ENCODE results near the gene HERPUD1.

HERPUD1 gene

DNA sequence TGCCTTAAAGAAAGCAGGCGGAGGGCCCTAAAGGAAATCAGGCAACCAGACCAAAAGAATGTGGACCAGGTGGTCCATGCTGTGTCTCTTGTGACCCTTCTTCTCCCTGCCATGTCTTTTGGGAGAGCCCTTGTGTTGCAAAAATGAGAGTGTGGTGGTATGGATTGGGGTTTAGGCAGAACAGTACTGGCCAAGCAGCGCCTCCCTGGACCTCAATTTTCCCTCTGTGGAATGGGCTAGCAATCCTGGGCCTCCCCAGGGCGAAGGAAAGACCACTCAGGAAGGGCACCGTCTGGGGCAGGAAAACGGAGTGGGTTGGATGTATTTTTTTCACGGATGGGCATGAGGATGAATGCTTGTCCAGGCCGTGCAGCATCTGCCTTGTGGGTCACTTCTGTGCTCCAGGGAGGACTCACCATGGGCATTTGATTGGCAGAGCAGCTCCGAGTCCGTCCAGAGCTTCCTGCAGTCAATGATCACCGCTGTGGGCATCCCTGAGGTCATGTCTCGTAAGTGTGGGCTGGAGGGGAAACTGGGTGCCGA, 49.9 kb downstream of the HERPUD1 start:
- Histone ChIP-seq H2AK5ac (ENCODE audit: low read length) (no peak overlapping the region), H3K4me3 (ENCODE audit: low read depth, low read length) (no peak overlapping the region), H3K4me2 (ENCODE audit: low read length) (no peak overlapping the region), H3K14ac (ENCODE audit: low read length) (no peak overlapping the region), H3K9ac (ENCODE audit: low read length) (no peak overlapping the region), H2BK5ac (ENCODE audit: low read depth, low read length, poor library complexity) (no peak overlapping the region), H4K91ac (ENCODE audit: low read depth, low read length) (no peak overlapping the region), H4K12ac (ENCODE audit: low read depth, low read length) (no peak overlapping the region), H3K18ac (ENCODE audit: low read length) (no peak overlapping the region), H2BK120ac (ENCODE audit: insufficient read depth, low read length, poor library complexity) (no peak overlapping the region), H2AFZ (ENCODE audit: insufficient read depth, low read length, poor library complexity) (no peak overlapping the region), H3K23ac (ENCODE audit: low read length) (no peak overlapping the region), H2BK12ac (ENCODE audit: low read length) (no peak overlapping the region), H3K27ac (ENCODE audit: low read depth, low read length) (no peak overlapping the region), H3K27me3 (ENCODE audit: insufficient read depth, low read length) (no peaks in the 10 kb centered on the region), H4K8ac (ENCODE audit: low read depth, low read length) (no peak overlapping the region), H3K36me3 (ENCODE audit: control insufficient read depth in 1 of 2, insufficient read depth in 2 of 2, low read length in 2 of 2) (no peaks in the 10 kb centered on the region), H3K4ac (ENCODE audit: low read depth, low read length) (no peak overlapping the region), H3K4me1 (ENCODE audit: control insufficient read depth in 1 of 2, insufficient read depth in 2 of 2, low read length in 2 of 2) (no peaks in the 10 kb centered on the region), H3K9me3 (ENCODE audit: insufficient read depth, low read depth, low read length) (no peaks in the 10 kb centered on the region), H3K79me1 (ENCODE audit: low read length) (no peaks in the 10 kb centered on the region), H3K79me2 (ENCODE audit: control insufficient read depth, insufficient read depth, low read length, poor library complexity) (no peaks in the 10 kb centered on the region)
- no peak for DNase-seq
- WGBS (ENCODE audit: extremely low coverage, insufficient coverage, insufficient read length) = no CpG with 5 or more reads among the region's 12 CpGs

DNA sequence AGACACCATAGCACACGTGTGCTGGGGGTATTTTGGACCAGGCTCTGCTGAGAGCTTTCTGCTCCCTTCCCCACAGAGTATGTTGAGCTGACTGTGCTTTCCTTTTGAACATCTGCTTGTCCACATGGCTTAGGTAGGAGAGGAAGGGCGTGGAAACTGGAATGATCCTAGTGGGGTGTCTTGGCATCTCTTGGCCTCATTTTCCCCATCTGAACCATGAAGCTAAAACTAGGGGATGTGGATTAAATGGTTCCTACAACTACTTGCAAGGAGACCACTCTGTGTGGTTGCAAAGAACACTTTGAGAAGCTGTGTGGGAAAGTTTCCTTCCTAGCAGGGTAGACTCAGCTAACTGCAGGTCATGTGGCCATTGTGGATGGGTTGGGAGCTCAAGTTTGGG, 50.8 kb downstream of the HERPUD1 start:
- no peak overlapping the region for H2AK5ac ChIP-seq (ENCODE audit: low read length)
- H3K4me2 ChIP-seq (ENCODE audit: low read length) = no peak overlapping the region
- no peak overlapping the region for H4K91ac ChIP-seq (ENCODE audit: low read depth, low read length)
- H3K79me2 ChIP-seq (ENCODE audit: control insufficient read depth, insufficient read depth, low read length, poor library complexity) = no peaks in the 10 kb centered on the region
- H3K27me3 ChIP-seq (ENCODE audit: insufficient read depth, low read length) = no peaks in the 10 kb centered on the region
- no peak overlapping the region for H2BK12ac ChIP-seq (ENCODE audit: low read length)
- no peak overlapping the region for H4K12ac ChIP-seq (ENCODE audit: low read depth, low read length)
- no peaks in the 10 kb centered on the region for H3K4me1 ChIP-seq (ENCODE audit: control insufficient read depth in 1 of 2, insufficient read depth in 2 of 2, low read length in 2 of 2)
- H2AFZ ChIP-seq (ENCODE audit: insufficient read depth, low read length, poor library complexity) = no peak overlapping the region
- H3K14ac ChIP-seq (ENCODE audit: low read length) = no peak overlapping the region
- no peaks in the 10 kb centered on the region for H3K9me3 ChIP-seq (ENCODE audit: insufficient read depth, low read depth, low read length)
- H2BK5ac ChIP-seq (ENCODE audit: low read depth, low read length, poor library complexity) = no peak overlapping the region
- no CpG with 5 or more reads among the region's 2 CpGs for whole genome bisulfite sequencing (ENCODE audit: extremely low coverage, insufficient coverage, insufficient read length)
- no peaks in the 10 kb centered on the region for H3K36me3 ChIP-seq (ENCODE audit: control insufficient read depth in 1 of 2, insufficient read depth in 2 of 2, low read length in 2 of 2)
- no peak overlapping the region for H3K23ac ChIP-seq (ENCODE audit: low read length)
- DNase-seq = no peak
- no peak overlapping the region for H3K9ac ChIP-seq (ENCODE audit: low read length)
- no peak overlapping the region for H3K4ac ChIP-seq (ENCODE audit: low read depth, low read length)
- H4K8ac ChIP-seq (ENCODE audit: low read depth, low read length) = no peak overlapping the region
- H3K4me3 ChIP-seq (ENCODE audit: low read depth, low read length) = no peak overlapping the region
- H3K79me1 ChIP-seq (ENCODE audit: low read length) = no peaks in the 10 kb centered on the region
- no peak overlapping the region for H2BK120ac ChIP-seq (ENCODE audit: insufficient read depth, low read length, poor library complexity)
- no peak overlapping the region for H3K27ac ChIP-seq (ENCODE audit: low read depth, low read length)
- no peak overlapping the region for H3K18ac ChIP-seq (ENCODE audit: low read length)

DNA sequence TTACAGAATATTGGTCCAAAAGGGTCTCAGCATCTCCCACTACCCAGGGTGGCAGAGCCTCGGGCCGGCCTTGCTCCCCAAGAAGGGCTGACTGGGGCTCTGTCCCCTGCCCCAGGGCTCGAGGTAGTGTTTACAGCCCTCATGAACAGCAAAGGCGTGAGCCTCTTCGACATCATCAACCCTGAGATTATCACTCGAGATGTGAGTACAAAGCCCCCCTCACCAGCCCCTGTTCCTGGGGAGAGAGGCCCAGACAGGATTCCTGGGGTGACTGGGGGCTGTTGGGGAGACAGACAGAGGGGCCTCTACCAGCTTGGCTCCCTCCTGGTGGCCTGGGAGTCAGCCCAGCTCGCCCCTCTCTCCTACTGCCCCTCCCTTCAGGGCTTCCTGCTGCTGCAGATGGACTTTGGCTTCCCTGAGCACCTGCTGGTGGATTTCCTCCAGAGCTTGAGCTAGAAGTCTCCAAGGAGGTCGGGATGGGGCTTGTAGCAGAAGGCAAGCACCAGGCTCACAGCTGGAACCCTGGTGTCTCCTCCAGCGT, 51.3 kb downstream of the HERPUD1 start:
- Histone ChIP-seq H2BK120ac (ENCODE audit: insufficient read depth, low read length, poor library complexity) (no peak overlapping the region), H3K27ac (ENCODE audit: low read depth, low read length) (no peak overlapping the region)

DNA sequence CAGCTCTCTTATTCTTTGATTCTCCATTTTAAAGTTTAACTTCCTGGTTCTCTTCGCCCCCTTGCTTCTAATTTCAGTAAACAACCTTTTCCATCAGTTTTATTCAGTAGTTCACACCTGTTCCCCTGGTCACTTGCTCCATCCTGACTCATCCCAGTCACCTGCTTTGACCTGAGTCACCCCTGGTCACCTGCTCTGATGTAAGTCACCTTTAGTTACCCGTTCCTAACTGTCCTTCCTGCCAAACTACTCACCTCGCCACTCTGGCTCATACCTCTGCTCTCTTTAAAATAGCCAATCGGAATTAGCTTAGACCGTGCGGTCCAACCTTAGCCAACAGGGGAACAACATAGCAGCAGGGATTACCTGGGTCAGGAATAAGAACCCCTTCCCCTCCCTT, 52.7 kb downstream of the HERPUD1 start:
- no peak overlapping the region for H3K27ac ChIP-seq (ENCODE audit: low read depth, low read length)

More for the DNA sequence above, 51.3 kb downstream of the HERPUD1 start:
- H3K4me1 ChIP-seq (ENCODE audit: control insufficient read depth in 1 of 2, insufficient read depth in 2 of 2, low read length in 2 of 2) = no peaks in the 10 kb centered on the region
- no peak overlapping the region for H3K9ac ChIP-seq (ENCODE audit: low read length)
- H3K27me3 ChIP-seq (ENCODE audit: insufficient read depth, low read length) = peaks cover 4% of the 10 kb centered on the region
- no peaks in the 10 kb centered on the region for H3K79me2 ChIP-seq (ENCODE audit: control insufficient read depth, insufficient read depth, low read length, poor library complexity)
- no peak overlapping the region for H4K12ac ChIP-seq (ENCODE audit: low read depth, low read length)
- no peak overlapping the region for H4K91ac ChIP-seq (ENCODE audit: low read depth, low read length)
- H3K9me3 ChIP-seq (ENCODE audit: insufficient read depth, low read depth, low read length) = no peaks in the 10 kb centered on the region
- DNase-seq = no peak
- no peaks in the 10 kb centered on the region for H3K79me1 ChIP-seq (ENCODE audit: low read length)
- no peak overlapping the region for H3K23ac ChIP-seq (ENCODE audit: low read length)
- H2AK5ac ChIP-seq (ENCODE audit: low read length) = no peak overlapping the region
- no peak overlapping the region for H3K4me2 ChIP-seq (ENCODE audit: low read length)
- H2BK12ac ChIP-seq (ENCODE audit: low read length) = no peak overlapping the region
- no peak overlapping the region for H3K14ac ChIP-seq (ENCODE audit: low read length)
- H2BK5ac ChIP-seq (ENCODE audit: low read depth, low read length, poor library complexity) = no peak overlapping the region
- H3K18ac ChIP-seq (ENCODE audit: low read length) = no peak overlapping the region
- no peaks in the 10 kb centered on the region for H3K36me3 ChIP-seq (ENCODE audit: control insufficient read depth in 1 of 2, insufficient read depth in 2 of 2, low read length in 2 of 2)
- no peak overlapping the region for H3K4me3 ChIP-seq (ENCODE audit: low read depth, low read length)
- no peak overlapping the region for H4K8ac ChIP-seq (ENCODE audit: low read depth, low read length)
- WGBS (ENCODE audit: extremely low coverage, insufficient coverage, insufficient read length) = no CpG with 5 or more reads among the region's 9 CpGs
- no peak overlapping the region for H3K4ac ChIP-seq (ENCODE audit: low read depth, low read length)
- no peak overlapping the region for H2AFZ ChIP-seq (ENCODE audit: insufficient read depth, low read length, poor library complexity)

More for the DNA sequence above, 52.7 kb downstream of the HERPUD1 start:
- no peak overlapping the region for H3K9ac ChIP-seq (ENCODE audit: low read length)
- H2AFZ ChIP-seq (ENCODE audit: insufficient read depth, low read length, poor library complexity) = no peak overlapping the region
- no peaks in the 10 kb centered on the region for H3K36me3 ChIP-seq (ENCODE audit: control insufficient read depth in 1 of 2, insufficient read depth in 2 of 2, low read length in 2 of 2)
- no CpG with 5 or more reads among the region's 6 CpGs for WGBS (ENCODE audit: extremely low coverage, insufficient coverage, insufficient read length)
- peak; percentile 51 to 71 for DNase-seq
- no peak overlapping the region for H4K12ac ChIP-seq (ENCODE audit: low read depth, low read length)
- H3K4me2 ChIP-seq (ENCODE audit: low read length) = no peak overlapping the region
- no peak overlapping the region for H2AK5ac ChIP-seq (ENCODE audit: low read length)
- H3K4ac ChIP-seq (ENCODE audit: low read depth, low read length) = no peak overlapping the region
- H3K79me2 ChIP-seq (ENCODE audit: control insufficient read depth, insufficient read depth, low read length, poor library complexity) = no peaks in the 10 kb centered on the region
- H2BK120ac ChIP-seq (ENCODE audit: insufficient read depth, low read length, poor library complexity) = no peak overlapping the region
- H3K14ac ChIP-seq (ENCODE audit: low read length) = no peak overlapping the region
- H2BK12ac ChIP-seq (ENCODE audit: low read length) = no peak overlapping the region
- H2BK5ac ChIP-seq (ENCODE audit: low read depth, low read length, poor library complexity) = no peak overlapping the region
- no peaks in the 10 kb centered on the region for H3K79me1 ChIP-seq (ENCODE audit: low read length)
- H3K18ac ChIP-seq (ENCODE audit: low read length) = no peak overlapping the region
- peaks cover 17% of the 10 kb centered on the region for H3K27me3 ChIP-seq (ENCODE audit: insufficient read depth, low read length)
- H3K23ac ChIP-seq (ENCODE audit: low read length) = no peak overlapping the region
- H4K8ac ChIP-seq (ENCODE audit: low read depth, low read length) = no peak overlapping the region
- H4K91ac ChIP-seq (ENCODE audit: low read depth, low read length) = no peak overlapping the region
- no peak overlapping the region for H3K4me3 ChIP-seq (ENCODE audit: low read depth, low read length)
- peaks cover 2 to 6% of the 10 kb centered on the region in 2 experiments for H3K4me1 ChIP-seq (ENCODE audit: control insufficient read depth in 1 of 2, insufficient read depth in 2 of 2, low read length in 2 of 2)
- peaks cover 3% of the 10 kb centered on the region for H3K9me3 ChIP-seq (ENCODE audit: insufficient read depth, low read depth, low read length)

Measured in trophoblast cell (in vitro differentiated cells and primary cell).